AG10803 (cell line): ENCODE results near the gene LEMD2.
A peak's percentile ranks its signal among the peaks of the same experiment; 100 is the strongest.

Source experiments
- DNase-seq: peaks from one replicate; pipeline ENCODE4 v3.0.0; 2010; ENCODE audit warnings: low read depth
- H3K4me3 ChIP-seq: 2 replicates; pipeline ENCODE4 v1.5.1; 2011; ENCODE audit warnings: mild to moderate bottlenecking, low read length, control low read depth
- TF ChIP-seq, protein P1 (sequence below): conservative IDR thresholded peaks from 2 replicates; pipeline ENCODE4 v1.5.1; 2011; ENCODE audit warnings: mild to moderate bottlenecking, low read length, control low read depth, inconsistent platforms

The LEMD2 gene

DNA sequence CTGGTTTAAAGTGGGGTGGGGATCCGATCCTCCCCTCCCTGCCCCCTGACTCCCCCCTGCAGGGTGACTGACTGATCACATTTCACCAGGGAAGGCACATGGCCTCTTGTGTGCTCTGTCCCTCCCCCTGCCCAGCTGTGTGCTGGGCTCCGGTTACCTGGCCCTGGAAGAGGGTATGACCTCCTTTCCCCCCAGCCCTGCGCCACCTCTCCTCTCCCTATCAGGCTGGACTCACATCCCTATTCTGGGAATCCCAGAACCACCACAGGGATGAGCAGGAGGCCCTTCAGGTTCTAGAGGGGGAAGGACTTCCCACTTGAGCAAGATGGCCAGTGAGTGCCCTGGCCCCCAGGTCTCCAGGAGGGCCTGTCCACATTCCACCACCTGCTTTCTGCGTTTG lies 40.1 kb downstream of the LEMD2 start:
- H3K4me3 ChIP-seq = no peak overlapping the region
- TF ChIP-seq, protein P1, sequence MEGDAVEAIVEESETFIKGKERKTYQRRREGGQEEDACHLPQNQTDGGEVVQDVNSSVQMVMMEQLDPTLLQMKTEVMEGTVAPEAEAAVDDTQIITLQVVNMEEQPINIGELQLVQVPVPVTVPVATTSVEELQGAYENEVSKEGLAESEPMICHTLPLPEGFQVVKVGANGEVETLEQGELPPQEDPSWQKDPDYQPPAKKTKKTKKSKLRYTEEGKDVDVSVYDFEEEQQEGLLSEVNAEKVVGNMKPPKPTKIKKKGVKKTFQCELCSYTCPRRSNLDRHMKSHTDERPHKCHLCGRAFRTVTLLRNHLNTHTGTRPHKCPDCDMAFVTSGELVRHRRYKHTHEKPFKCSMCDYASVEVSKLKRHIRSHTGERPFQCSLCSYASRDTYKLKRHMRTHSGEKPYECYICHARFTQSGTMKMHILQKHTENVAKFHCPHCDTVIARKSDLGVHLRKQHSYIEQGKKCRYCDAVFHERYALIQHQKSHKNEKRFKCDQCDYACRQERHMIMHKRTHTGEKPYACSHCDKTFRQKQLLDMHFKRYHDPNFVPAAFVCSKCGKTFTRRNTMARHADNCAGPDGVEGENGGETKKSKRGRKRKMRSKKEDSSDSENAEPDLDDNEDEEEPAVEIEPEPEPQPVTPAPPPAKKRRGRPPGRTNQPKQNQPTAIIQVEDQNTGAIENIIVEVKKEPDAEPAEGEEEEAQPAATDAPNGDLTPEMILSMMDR = no peak
- no peak for DNase-seq

DNA sequence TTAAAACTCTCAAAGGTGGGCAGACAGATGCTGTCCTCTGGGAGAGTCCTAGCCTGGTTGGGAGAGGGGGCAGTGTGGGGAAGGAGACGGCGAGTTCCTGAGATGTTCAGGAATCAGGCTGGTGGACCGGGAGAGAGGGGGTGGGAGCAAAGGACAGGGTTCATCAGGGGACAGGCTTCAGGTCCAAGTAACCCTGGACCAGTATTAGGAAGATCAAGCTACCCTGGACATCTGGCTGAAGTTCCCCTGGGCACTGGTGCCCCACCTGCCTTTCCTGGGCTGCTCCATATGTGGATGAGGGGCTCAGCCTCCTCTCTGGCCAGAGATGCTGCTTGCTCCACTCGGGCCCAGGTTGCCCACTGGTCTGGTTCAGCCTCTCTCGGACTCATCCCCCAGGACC lies 41.1 kb downstream of the LEMD2 start:
- TF ChIP-seq, protein P1 = no peak

DNA sequence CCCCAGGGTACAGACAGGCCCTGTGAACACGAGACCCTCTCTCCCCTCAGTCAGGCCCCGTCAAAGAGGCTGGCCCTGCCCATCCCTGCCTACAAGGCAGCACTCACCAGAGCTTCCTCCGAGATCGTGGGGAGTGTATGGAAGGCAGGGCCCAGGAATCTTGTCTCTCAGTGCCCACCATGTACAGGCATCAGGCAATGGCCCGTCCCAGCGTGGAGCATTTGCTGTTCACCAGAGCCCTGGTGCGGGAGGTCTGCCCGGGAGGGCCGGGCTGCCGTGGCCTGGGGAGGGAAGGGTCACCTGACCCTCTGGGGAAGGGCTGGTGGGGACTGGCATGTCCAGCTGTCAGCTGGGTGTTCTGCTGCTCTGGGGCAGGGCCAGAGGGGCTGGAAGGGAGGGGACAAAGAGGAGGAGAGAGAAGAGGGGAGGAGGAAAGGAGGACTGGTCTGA lies 42.3 kb downstream of the LEMD2 start, which contains the start of gene IP6K3:
IP6K3 (minus strand) TSS at position 255 of the 450 bp plus-strand sequence. CDS start 11,429 bp downstream, outside the sequence.
- TF ChIP-seq, protein P1 = no peak
- H3K4me3 ChIP-seq = no peak within 1 kb of the TSS
- DNase-seq = no peak

More for the DNA sequence above, 41.1 kb downstream of the LEMD2 start:
- DNase-seq = no peak
- H3K4me3 ChIP-seq = no peak overlapping the region

DNA sequence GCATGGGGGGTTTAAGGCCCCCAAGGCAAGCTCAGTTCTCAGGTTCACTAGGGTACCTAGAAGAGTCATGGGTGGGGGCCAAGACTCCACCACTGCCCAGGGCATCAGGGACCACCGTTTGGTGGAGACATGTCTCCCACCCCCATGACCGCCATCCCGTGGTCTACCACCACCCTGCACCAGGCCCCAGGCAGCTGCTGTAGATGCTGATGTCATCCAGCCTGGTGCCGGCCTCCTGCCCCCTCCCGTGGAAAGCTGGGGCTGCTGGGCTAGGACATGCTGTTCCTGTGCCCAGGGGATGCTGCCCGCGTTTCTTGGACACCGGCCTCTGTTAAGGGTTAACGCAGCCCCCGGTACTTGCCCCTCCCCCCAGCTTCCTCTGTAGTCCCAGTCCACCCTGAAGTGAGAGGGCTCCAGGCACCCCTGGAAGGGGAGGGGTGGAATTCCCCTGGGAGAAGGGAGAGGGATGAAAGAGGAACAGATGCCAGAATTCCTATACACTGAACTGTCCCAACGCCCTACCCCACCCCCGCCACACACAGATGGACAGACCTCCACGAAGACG lies 42.8 kb downstream of the LEMD2 start:
- peak; percentile 53 for DNase-seq
- no peak overlapping the region for H3K4me3 ChIP-seq
- TF ChIP-seq, protein P1 = peak; percentile 14; the same call in 1 of the 2 replicates

DNA sequence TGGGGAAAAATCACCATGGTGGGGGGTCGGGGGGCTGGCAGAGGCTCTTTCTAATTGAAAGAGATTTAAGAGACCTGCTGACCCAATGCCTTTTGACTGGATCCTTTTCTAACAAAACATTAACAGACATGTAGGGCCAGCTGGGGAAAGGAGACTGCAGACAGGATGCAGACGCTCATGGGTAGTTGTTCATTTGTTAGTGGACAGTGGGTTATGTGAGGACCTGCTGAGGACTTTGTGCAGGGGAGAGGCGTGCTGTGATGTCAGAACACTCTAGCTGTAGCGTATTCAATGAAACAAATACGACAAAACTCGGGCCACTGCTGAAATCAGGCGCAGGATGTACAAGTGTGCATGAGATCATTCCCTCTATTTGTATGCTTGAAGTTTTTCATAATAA lies 43.4 kb downstream of the LEMD2 start:
- H3K4me3 ChIP-seq = no peak overlapping the region
- no peak for DNase-seq
- TF ChIP-seq, protein P1 = no peak

DNA sequence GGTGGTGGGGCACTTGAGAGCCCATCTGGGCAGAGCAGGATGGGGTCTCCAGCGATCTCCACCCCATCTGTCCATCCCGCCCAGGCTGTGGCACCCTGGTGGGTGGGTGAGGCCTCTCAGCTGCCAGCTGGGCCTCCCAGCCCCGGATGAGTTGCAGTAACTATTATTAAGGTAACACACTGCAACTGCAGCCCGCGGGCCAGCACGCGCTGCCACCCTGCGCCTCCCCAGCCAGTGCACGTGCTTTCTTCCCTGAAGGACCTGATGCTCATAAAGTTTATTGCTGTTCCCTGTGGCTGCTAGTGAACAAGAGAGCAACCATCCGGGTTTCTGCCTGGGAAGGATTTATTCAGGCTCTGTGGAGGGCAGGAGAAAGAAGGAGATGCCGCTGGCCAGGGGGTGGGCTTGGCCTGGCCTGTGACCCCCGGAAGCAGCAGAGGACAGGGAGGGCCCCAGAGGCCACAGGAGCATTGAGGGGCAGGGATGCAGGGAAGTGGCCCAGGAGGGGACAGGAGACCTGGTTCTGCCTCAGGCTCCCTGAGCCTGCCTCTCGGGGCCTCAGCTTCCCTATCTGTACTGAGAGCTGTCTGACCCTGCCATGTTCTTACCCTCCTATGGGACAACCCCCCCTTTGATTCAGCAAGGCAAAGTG lies 43.9 kb downstream of the LEMD2 start:
- no peak overlapping the region for H3K4me3 ChIP-seq
- TF ChIP-seq, protein P1 = no peak
- DNase-seq = no peak
